Retinal pigment epithelial cell (primary cell): ENCODE measurements around the gene OR1S1.
"Not testable (repeated sequence)": the region's sequence is repeated elsewhere in the genome, so short reads cannot be mapped to it uniquely, and the experiment has no call there.

Experiments used
- DNase-seq: peaks from one replicate; pipeline ENCODE4 v3.0.0-alpha.2; 2010; ENCODE audit warnings: low read depth
- H3K4me3 ChIP-seq: 2 replicates; pipeline ENCODE4 v1.5.1; 2011; ENCODE audit warnings: mild to moderate bottlenecking, low read length, control low read depth, moderate library complexity
- CTCF ChIP-seq: conservative IDR thresholded peaks from 2 replicates; pipeline ENCODE4 v1.5.1; 2011; ENCODE audit warnings: low read depth, low read length, control low read depth, inconsistent platforms

Gene OR1S1

GRCh38 chr11:58212420-58212819, at the start of gene OR1S1:
Gene OR1S1 (plus strand): TSS chr11:58212720.
- H3K4me3 ChIP-seq, DNase-seq: not testable (repeated sequence)

GRCh38 chr11:58164389-58164788, 48.1 kb upstream of the OR1S1 start:
- no peak for TF ChIP-seq CTCF
- no peak overlapping the region for H3K4me3 ChIP-seq
- DNase-seq = no peak

GRCh38 chr11:58164990-58165389, 47.5 kb upstream of the OR1S1 start:
- H3K4me3 ChIP-seq = no peak overlapping the region
- no peak for TF ChIP-seq CTCF

GRCh38 chr11:58165504-58166106, 46.9 kb upstream of the OR1S1 start:
- no peak overlapping the region for H3K4me3 ChIP-seq
- no peak for DNase-seq
- TF ChIP-seq CTCF = no peak

More at GRCh38 chr11:58164990-58165389, 47.5 kb upstream of the OR1S1 start:
- no peak for DNase-seq

- TF ChIP-seq CTCF = no peak
- DNase-seq = no peak
- no peak overlapping the region for H3K4me3 ChIP-seq
Observed at GRCh38 chr11:58177409-58178054, 35.0 kb upstream of the OR1S1 start.

GRCh38 chr11:58178444-58178843, 34.1 kb upstream of the OR1S1 start:
- no peak for DNase-seq
- no peak for TF ChIP-seq CTCF
- no peak overlapping the region for H3K4me3 ChIP-seq

GRCh38 chr11:58179648-58180047, 32.9 kb upstream of the OR1S1 start:
- no peak for TF ChIP-seq CTCF
- no peak for DNase-seq
- H3K4me3 ChIP-seq = no peak overlapping the region
